ENCODE data around the gene S100B.

Gene S100B

GRCh38 chr21:46604975-46605766 is at the start of gene S100B:
Gene S100B (minus strand): TSS chr21:46605082. CDS start chr21:46602415, 2,667 bp downstream.
- no peaks in the 10 kb centered on the region for H3K27me3 ChIP-seq (ENCODE audit: insufficient read depth, poor library complexity, severe bottlenecking)
- H3K9me3 ChIP-seq (ENCODE audit: severe bottlenecking) = no peaks in the 10 kb centered on the region
- TF ChIP-seq CTCF (IDR thresholded peaks at IDR 0.05; ENCODE audit: poor library complexity, severe bottlenecking) = no peak
- H3K27ac ChIP-seq (ENCODE audit: poor library complexity, severe bottlenecking) = no peak within 1 kb of the TSS
- no peak within 1 kb of the TSS for H3K4me3 ChIP-seq (ENCODE audit: severe bottlenecking)
- ATAC-seq (ENCODE audit: low read depth) (no peak; the same call in 2 of the 3 replicates), DNase-seq (ENCODE audit: low spot score) (no peak)
- H3K36me3 ChIP-seq (ENCODE audit: low read depth) = no peaks in the 10 kb centered on the region
- H3K4me1 ChIP-seq (ENCODE audit: insufficient read depth, poor library complexity, severe bottlenecking) = no peaks in the 10 kb centered on the region

GRCh38 chr21:46651121-46651520 is 46.2 kb upstream of the S100B start:
- H3K4me1 ChIP-seq (ENCODE audit: insufficient read depth, poor library complexity, severe bottlenecking) = no peaks in the 10 kb centered on the region
- peaks cover 83% of the 10 kb centered on the region for H3K36me3 ChIP-seq (ENCODE audit: low read depth)
- H3K27ac ChIP-seq (ENCODE audit: poor library complexity, severe bottlenecking) = no peak overlapping the region
- ATAC-seq (ENCODE audit: low read depth) (no peak), DNase-seq (ENCODE audit: low spot score) (no peak)
- TF ChIP-seq CTCF (IDR thresholded peaks at IDR 0.05; ENCODE audit: poor library complexity, severe bottlenecking) = no peak
- peaks cover 7% of the 10 kb centered on the region for H3K9me3 ChIP-seq (ENCODE audit: severe bottlenecking)
- no peaks in the 10 kb centered on the region for H3K27me3 ChIP-seq (ENCODE audit: insufficient read depth, poor library complexity, severe bottlenecking)
- H3K4me3 ChIP-seq (ENCODE audit: severe bottlenecking) = no peak overlapping the region

GRCh38 chr21:46650476-46651098 is 45.7 kb upstream of the S100B start:
- H3K4me3 ChIP-seq (ENCODE audit: severe bottlenecking) = no peak overlapping the region
- DNase-seq (ENCODE audit: low spot score) (no peak), ATAC-seq (ENCODE audit: low read depth) (no peak)
- peaks cover 88% of the 10 kb centered on the region for H3K36me3 ChIP-seq (ENCODE audit: low read depth)
- no peak for TF ChIP-seq CTCF (IDR thresholded peaks at IDR 0.05; ENCODE audit: poor library complexity, severe bottlenecking)
- no peaks in the 10 kb centered on the region for H3K4me1 ChIP-seq (ENCODE audit: insufficient read depth, poor library complexity, severe bottlenecking)
- H3K9me3 ChIP-seq (ENCODE audit: severe bottlenecking) = peaks cover 7% of the 10 kb centered on the region
- H3K27ac ChIP-seq (ENCODE audit: poor library complexity, severe bottlenecking) = no peak overlapping the region
- no peaks in the 10 kb centered on the region for H3K27me3 ChIP-seq (ENCODE audit: insufficient read depth, poor library complexity, severe bottlenecking)

GRCh38 chr21:46649356-46649755 is 44.5 kb upstream of the S100B start:
- Histone ChIP-seq H3K9me3 (ENCODE audit: severe bottlenecking) (peaks cover 4% of the 10 kb centered on the region), H3K27ac (ENCODE audit: poor library complexity, severe bottlenecking) (no peak overlapping the region), H3K4me1 (ENCODE audit: insufficient read depth, poor library complexity, severe bottlenecking) (no peaks in the 10 kb centered on the region), H3K4me3 (ENCODE audit: severe bottlenecking) (no peak overlapping the region), H3K27me3 (ENCODE audit: insufficient read depth, poor library complexity, severe bottlenecking) (no peaks in the 10 kb centered on the region), H3K36me3 (ENCODE audit: low read depth) (peaks cover 86% of the 10 kb centered on the region)
- DNase-seq (ENCODE audit: low spot score) (no peak), ATAC-seq (ENCODE audit: low read depth) (no peak)
- TF ChIP-seq CTCF (IDR thresholded peaks at IDR 0.05; ENCODE audit: poor library complexity, severe bottlenecking) = no peak

- Histone ChIP-seq H3K27me3 (ENCODE audit: insufficient read depth, poor library complexity, severe bottlenecking) (no peaks in the 10 kb centered on the region), H3K27ac (ENCODE audit: poor library complexity, severe bottlenecking) (no peak overlapping the region), H3K4me1 (ENCODE audit: insufficient read depth, poor library complexity, severe bottlenecking) (no peaks in the 10 kb centered on the region), H3K9me3 (ENCODE audit: severe bottlenecking) (no peaks in the 10 kb centered on the region), H3K4me3 (ENCODE audit: severe bottlenecking) (no peak overlapping the region), H3K36me3 (ENCODE audit: low read depth) (peaks cover 88% of the 10 kb centered on the region)
- DNase-seq (ENCODE audit: low spot score) = no peak
- TF ChIP-seq CTCF (IDR thresholded peaks at IDR 0.05; ENCODE audit: poor library complexity, severe bottlenecking) = no peak
- no peak for ATAC-seq (ENCODE audit: low read depth)
These were observed 43.7 kb upstream of the S100B start for GRCh38 chr21:46648539-46648938.
